Activated T-cell treated with anti-CD3 and anti-CD28 coated beads for 4 hours (primary cell): ENCODE results near the gene ELFN2.

Source experiments
- DNase-seq: peaks from one replicate; pipeline ENCODE4 v3.0.0-alpha.2; 2020

ELFN2 gene

DNA sequence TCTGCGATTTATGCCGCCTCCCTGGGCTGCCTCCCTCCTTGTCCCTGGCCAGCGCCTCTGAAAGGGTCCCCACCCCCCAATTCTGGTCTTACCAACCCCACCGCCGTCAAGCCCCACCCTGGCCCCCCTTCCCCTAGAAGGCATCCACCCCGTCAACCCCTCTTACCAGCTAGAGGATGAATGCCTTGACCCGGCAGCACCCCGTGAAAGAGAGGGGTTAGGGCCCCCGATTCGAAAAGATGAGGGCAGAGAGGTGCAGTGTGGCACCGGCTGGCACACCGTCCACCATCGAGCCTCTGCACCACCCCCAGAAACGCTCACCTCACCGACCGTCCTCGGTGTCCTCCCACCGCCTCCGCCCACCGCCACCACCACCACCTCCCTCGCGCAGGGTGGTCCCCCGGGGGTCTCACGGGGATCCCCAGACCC, 559 bp downstream of the ELFN2 start:
- no peak for DNase-seq

- DNase-seq: no peak
Observed at GRCh38 chr22:37425800-37426705, 1.2 kb downstream of the ELFN2 start.

DNA sequence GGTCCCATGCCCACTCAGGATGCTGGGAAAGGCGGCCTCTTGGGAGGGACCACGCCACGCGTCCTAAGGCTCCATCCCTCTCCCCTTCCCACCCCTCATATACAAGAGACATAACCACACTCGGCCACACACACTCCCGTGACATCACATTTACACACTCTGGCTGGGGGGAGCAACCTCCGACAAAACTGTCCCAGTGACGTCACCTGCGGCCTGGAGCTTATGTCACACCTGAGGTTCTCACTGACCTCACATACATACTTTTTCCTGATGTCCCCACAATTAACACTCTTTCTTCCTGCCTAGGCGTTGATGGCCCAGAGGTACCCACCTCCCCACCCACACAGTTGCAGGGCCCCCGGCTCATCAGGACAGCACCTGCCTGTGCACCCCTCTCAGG, 1.9 kb downstream of the ELFN2 start:
- DNase-seq: no peak

DNA sequence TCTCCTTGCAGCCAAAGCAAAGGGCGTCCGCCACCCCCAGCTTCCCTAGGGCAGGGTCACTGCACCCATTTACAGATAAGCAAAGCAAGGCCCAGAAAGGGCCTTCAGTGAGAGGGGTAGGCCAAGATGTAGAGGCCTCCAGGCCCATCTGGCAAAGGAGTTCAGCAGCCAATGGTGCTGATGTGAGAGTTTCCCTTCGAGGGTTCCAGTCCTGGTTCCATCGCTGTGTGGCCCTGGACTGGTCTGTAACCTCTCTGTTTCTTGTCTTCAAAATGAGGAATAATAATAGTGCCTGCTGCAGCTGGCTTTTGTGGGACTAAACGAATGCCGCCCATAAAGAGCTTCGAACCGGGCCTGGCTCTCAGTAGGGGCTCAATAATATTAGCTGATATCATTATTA, 4.0 kb downstream of the ELFN2 start:
- DNase-seq: no peak

DNA sequence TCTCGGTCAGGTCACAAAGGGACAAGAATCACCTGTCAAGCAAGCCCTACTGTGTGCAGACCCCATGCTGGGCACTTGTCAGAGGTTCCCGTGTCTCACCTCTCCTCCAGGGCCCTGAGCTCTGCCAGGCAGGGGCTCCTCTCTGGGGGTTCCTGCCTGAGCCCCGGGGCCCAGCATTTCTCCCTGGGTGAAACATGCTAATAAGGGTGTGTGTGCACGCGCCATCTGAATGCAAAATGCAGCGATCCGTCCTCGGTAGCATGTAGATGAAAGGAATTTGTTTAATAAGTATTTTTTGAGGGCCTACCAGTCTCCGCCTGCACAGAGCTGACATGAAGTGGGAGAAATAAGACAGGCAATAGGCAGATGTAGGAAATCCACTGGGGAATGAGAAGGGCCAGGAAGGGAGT, 5.8 kb downstream of the ELFN2 start:
- DNase-seq: no peak

DNA sequence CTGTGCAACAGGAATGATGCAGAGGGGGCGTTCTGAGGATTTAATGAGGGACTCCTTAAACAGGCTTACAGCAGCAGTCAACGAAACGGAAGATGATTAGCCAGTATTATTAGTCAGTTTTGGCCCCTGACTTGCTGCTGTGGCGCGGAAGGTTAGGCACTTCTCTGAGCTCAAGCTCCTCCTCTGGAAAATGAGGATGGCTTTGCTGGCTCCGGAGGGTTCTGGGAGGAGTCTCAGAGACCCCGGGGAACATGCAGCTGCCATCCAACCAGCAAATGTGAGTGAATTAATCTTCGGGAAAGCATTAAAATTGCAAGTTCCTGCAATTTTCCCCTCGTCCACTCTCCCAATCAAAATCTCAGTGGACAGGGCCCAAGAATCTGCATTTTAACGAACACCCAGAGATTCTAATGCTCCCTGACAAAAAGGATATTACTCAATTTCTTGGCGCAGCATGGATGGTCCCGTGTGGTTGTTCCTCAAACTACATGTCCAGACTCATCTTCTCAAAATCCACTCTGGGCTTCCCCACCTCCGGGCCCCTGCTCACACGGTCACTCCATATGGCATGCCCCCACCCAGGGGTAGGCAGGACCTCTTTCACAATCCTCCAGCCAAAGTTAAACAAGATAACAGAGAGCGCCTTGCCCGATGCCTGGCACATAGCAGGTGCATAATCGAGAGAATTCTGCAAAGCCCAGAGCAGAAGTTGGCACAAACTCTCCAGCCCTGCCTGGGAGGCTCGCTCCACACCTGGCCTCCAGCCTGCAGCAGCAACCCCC, 6.4 kb downstream of the ELFN2 start:
- no peak for DNase-seq

DNA sequence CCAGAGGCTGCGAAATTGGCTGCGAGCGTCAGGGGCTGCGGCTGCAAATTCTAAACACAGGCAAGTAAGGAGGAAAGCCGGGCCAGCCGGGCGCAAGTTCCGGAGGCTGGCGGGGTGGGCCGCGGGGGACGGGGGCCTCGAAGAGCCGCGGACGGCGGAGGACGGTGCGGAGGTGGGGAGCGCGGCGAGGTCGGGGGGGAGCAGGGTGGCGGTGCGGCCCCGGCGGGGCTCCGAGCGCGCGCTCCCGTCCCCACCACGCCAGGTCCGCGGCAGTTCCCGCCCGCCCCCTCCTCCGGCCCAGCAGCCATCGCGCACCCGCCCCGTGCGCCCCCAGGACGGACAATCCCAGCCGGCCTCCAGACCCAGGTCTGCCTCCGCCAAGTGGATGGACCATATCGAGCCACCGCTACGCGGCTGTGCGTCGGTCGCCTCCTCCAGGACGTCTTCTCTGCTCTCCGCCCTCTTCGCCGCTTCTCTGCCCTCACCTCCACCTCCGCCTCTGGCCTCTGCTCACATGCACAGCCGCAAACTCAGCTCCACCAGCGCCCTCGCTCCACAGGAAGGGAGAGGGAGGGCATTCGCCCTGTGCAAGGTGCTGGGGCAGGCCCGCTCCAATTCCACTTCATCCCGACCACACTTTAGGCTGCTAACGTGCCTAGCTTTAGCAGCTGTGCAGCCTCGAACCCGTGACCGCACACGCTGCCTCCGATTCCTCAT, 7.2 kb downstream of the ELFN2 start:
- DNase-seq: no peak

DNA sequence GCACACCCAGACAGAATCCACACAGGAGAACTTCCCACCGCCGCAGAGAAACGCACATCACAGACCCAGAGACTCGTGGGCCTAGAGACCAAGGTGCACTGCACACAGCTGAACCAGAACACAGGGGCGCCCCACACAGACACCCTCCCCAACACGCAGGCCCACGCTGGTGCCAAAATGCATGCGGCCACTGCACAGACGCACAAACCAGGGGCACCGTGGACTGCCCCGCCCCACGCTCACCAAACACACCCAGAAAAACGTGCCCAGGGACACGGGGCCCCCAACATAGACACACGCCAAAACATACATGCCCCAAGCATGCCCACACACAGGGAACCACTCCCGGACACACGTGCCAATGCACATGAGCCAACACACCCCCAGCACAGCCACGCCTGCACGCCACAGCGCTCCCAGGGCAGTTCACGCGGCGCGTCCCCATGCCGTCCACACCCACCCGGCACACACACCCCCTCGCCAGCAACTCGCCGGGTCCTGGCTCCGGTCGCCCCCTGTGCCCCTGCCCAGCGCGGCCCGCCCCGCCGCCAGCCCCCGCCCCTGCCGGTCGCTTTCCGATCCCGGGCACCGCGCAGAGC, 7.8 kb downstream of the ELFN2 start:
- no peak for DNase-seq

DNA sequence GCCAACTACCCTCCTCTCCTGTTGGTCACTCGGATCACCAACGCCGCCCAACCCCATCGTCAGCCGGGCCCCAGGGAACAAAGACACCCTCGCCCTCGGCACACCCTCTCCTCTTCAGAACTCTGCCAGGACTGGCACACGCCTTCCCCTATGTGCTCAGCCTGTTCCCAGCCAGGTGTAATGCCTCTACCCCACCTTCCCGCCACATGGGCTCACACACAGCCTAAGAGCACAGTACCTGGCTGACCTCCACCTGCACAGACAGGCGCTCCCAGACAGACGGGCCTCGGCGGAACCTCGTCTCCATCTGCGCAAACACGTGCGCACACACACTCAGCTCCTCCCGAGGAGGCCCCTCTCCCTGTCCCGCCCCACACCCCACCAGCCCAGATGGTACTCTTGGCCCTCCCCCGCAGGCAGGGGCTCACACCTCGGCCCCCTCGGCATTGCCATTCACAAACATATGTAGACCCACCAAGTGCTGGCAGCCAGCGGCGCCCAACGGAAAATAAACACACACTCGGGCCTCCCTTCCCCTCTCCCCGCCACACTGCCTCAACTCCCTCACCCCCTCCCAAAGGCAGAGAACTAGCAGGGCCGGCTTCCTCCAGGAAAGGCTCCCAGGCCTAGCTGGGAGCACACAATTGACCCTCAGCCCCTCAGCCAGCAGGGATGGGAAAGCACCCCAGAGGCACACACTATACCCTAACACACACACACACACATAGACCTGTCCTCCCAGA, 8.5 kb downstream of the ELFN2 start:
- DNase-seq: no peak

DNA sequence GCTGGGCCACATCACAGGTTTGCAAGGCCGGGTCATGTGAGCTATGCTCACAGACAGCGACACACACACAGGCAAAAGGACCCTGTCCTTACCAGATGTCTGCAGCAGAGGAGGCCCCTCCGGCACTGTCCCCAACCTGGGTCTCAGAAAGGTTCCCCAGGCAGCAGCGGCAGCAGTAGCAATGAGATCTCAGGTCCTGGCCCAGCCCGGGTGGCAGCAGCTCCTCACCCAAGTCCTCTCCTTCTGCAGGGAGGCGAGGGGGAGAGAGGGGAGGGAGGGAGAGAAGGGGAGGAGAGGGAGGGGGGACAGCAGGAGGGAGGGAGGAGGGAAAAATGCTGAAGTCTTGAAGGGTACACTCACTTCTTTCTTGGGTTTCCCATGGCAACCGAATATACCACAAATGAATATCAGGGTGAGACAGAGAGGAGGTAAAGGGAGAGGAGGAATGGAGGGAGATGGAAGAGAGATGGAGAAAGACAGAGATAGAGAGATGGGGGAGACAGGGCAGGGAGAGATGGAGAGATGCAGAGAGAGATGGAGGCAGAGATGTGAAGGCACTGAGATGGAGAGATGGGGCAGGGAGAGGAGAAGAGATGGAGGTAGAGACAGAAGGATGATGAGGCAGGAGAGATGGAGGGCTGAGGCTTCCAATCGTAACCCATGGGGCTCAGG, 9.5 kb downstream of the ELFN2 start:
- DNase-seq: no peak

DNA sequence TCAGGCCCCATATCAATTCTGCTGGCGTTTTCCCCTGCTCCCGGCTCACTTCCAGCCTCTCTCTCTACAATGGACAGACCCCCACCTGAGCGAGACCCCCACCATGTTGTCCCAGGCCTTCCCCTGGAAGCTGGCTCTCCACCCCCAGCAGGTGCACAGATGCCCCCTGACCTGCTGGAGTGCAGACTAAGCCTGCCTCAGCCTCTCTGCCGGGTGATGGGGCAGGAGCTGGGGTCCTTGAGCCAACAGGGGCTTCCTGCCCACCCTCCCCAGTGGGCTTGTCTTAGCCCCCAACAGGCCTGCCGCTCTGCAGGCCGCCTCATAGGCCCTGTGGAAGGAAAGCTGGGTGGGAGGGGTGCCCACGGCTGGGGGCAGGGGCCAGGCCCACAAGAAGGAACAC, 10.0 kb downstream of the ELFN2 start:
- no peak for DNase-seq

- DNase-seq: no peak
Observed at GRCh38 chr22:37416827-37417226, 10.5 kb downstream of the ELFN2 start.

GRCh38 chr22:37416389-37416788, 10.9 kb downstream of the ELFN2 start:
- DNase-seq: no peak

DNA sequence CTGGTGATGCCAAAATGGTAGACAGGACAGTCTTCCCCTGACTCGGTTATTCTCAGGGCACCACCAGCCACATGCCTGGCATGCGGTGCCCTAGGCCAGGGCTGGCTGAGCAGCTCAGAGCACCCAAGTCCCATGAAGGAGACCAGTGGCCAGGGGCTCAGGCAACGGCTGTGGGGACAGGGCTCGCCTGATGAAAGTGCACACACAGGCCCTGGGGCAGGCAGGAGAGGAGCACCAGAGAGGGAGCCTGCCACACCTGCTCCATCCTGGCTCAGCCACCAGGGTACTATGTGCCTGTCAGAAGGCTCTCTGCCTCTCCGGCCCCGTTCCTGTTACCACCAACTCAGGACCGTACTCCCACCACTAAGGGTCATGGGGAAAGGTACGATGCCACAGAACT, 12.1 kb downstream of the ELFN2 start:
- no peak for DNase-seq

GRCh38 chr22:37414288-37414687, 13.0 kb downstream of the ELFN2 start:
- DNase-seq: no peak

- no peak for DNase-seq
Observed at GRCh38 chr22:37413546-37413945, 13.7 kb downstream of the ELFN2 start.

DNA sequence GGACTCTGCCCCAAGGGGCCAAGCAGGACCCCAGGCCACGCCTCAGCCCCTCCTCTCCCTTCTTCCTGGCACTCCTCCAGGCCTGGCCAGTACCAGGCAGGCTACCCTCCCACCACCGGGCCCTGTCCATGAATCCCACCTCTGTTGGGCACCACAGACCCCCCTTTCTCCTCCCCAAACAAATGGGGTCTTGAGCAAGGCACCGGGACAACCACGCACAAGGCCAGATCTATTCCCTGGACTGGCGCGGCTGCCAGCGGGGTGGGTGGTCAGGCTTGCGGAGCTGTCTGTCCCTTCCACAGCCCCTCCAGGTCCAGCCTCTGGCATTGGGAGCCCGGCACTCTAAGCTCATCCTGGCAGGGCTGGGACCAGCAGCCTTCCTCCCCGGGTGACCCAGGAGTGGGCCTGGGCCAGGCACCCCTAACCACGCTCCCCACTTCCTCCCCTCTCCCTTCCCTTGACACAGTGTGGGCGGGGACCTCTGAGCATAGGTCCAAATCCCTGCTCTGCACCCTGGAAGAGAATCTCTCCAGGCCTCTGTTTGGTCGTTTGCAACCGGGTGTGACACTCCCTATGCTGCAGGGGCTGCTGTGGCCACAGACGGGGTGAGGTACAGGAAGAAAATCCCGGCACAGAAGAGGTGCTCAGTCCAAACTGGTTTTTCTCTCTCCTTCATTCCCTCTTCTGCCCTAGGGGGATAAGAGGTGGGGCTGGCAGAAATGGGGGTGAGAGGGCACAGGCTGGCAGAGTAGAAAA, 14.6 kb downstream of the ELFN2 start:
- no peak for DNase-seq

GRCh38 chr22:37411655-37412054, 15.6 kb downstream of the ELFN2 start:
- DNase-seq: no peak

GRCh38 chr22:37410174-37411055, 16.9 kb downstream of the ELFN2 start:
- DNase-seq: no peak
